Activated T-cell treated with anti-CD3 and anti-CD28 coated beads for 24 hours (primary cell): ENCODE results near the gene TRAPPC2L.
"Not testable (repeated sequence)": the region's sequence is repeated elsewhere in the genome, so short reads cannot be mapped to it uniquely, and the experiment has no call there.

Experiments
- DNase-seq: peaks from one replicate; pipeline ENCODE4 v3.0.0-alpha.2; 2020; ENCODE audit warnings: low read depth

Gene TRAPPC2L

DNA sequence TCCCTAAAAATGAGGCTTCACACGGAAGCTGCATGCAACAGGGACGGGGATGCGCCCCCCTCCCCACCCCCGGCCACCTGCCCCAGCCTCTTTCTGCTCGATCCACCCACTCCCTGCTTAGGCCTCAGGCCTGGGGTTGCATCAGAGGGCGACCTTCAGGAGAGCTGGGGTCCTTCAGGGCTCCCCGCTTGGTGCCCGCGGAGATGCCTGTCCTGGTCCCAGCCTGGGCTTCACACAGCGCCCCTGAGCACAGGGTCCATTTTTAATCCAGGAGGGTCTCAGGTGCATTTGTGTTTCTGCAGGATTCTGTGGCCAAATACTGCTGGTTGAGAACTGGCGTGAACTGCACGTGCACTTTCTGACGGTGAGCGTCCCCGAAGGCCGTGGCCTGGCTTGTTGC lies 37.8 kb upstream of the TRAPPC2L start:
- no peak for DNase-seq

DNA sequence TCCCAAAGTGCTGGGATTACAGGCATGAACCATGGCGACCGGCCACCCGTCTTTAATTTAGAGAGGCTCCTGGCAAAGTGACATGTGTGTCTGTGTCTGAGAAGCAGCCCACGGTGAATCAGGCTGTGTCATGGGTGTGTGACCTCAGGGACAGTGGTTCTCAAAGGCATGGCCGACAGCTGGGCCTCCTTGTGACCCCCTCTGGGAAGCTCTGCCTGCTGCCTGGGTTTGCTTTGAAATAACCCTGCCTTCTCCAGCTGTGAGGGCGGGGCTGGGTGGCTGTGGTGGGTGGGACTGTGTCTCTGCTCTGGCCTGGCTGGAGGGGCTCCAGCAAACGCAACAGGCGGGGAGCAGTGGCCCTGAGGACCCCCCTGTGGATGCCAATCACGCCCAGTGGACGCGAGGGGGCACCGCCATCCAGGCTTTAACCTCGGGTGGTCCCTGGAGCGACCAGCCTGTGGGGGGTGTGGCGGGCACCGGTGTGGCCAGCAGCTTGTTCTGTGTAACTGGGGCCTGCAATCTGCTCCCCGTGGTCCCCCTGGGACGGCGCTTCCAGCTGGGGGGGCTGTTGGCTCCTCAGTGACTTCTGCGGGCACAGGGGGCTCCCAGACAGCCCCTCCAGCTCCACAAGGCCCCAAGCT lies 36.4 kb upstream of the TRAPPC2L start:
- no peak for DNase-seq

DNA sequence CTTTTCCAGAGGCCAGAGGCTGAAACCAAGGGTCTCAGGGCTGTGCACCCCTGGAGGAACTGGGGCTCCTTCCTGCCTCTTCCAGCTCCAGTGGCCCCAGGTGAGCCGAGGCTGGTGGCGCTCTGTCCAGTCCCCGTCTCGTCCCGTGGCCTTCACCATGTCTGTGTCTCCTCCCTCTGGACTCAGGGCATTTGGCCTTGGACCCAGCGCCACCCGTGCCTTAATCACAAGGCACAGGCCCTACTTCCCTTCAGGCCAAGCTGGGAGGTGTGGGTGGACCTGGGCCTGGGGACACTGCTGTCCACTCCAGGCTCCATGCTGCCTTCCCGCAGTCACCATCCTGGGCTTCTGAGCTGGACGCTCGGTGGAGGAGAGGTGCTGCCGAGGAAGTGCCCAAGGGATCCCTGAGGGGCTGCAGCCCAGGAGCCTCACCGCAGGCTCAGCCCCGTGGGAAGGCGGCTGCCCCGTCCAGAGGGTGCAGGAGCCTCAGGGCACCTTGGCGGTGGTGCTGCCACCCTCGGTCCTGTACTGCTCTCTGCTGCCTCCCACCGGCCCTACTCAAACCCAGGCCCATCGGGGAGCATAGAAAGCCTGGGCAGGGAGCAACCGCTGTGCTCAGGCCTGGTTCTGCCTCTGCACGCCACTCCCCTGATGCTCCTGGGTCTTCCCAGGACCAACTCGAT lies 35.6 kb upstream of the TRAPPC2L start:
- no peak for DNase-seq

GRCh38 chr16:88822281-88823040 lies 34.5 kb upstream of the TRAPPC2L start:
- DNase-seq, result no peak

DNA sequence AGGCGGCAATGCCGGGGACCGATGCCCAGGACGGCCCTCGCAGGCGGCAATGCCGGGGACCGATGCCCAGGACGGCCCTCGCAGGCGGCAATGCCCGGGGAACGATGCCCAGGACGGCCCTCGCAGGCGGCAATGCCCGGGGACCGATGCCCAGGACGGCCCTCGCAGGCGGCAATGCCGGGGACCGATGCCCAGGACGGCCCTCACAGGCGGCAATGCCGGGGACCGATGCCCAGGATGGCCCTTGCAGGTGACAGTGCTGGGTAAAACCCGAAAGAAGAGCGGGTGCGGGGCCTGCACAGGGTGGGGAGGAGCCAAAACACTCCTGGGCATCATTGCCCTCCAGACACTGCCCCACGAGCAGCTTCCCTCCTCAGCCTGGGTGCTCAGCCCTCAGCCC lies 33.3 kb upstream of the TRAPPC2L start:
- not testable (repeated sequence) for DNase-seq

- no peak for DNase-seq
Measured at GRCh38 chr16:88824256-88825077, 32.5 kb upstream of the TRAPPC2L start.

GRCh38 chr16:88825146-88825545 lies 31.8 kb upstream of the TRAPPC2L start:
- no peak for DNase-seq

- DNase-seq, result no peak
Measured at GRCh38 chr16:88826070-88826840, 30.7 kb upstream of the TRAPPC2L start.

DNA sequence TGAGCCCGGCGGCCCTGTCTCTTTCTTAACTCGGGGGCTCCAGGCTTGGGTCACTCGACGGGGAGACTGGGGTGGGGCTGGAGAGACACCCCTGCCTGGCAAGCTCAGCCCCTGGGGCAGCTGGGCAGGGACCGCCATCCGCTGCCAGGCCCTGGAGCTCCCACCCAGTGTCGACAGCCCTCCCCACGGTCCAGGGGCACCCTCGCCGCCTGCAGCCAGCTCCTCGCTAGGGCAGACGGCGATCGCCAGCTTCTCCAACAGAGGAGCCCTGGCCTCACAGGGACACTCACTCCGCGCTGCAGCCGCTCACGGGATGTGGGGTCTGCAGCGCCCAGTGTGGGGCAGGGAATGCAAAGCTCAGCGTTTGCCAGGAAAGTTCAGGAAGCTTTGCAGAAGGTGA lies 29.2 kb upstream of the TRAPPC2L start:
- no peak for DNase-seq

DNA sequence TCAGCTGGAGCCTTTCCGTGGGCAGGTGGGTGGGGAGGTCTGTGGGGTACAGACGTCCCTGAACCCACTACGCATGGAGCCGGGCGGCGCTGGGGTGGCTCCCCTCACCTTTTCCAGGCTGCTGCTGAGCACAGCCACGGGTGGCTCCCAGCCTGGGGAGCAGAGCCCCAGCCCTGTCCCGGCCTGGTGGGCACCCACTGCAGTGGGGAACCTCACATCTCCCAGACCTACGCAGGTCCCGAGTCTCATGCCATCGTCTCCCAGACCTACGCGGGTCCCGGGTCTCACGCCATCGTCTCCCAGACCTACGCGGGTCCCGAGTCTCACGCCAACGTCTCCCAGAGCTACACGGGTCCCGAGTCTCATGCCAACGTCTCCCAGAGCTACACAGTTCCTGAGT lies 28.2 kb upstream of the TRAPPC2L start:
- no peak for DNase-seq

GRCh38 chr16:88830258-88830657 lies 26.7 kb upstream of the TRAPPC2L start:
- no peak for DNase-seq

GRCh38 chr16:88830783-88831182 lies 26.1 kb upstream of the TRAPPC2L start:
- no peak for DNase-seq

DNA sequence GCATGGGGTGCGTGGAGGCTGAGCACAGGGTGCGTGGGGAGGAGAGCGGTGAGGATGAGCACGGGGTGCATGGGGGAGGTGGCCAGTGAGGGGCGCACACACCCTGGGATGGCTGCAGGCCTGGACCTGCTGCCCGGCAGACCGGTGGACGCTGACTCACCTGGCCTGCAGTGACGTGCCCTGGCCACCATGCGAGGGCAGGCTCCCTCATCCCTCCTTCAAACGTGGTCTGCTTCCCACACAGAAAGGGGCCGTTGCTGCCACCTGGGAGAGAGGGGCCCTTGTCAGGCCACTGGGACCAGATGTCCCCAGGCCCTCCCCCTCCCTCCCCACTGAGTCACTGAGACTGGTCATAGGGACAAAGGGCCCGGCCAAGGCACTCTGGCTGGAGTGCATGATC lies 25.1 kb upstream of the TRAPPC2L start:
- DNase-seq, result no peak

DNA sequence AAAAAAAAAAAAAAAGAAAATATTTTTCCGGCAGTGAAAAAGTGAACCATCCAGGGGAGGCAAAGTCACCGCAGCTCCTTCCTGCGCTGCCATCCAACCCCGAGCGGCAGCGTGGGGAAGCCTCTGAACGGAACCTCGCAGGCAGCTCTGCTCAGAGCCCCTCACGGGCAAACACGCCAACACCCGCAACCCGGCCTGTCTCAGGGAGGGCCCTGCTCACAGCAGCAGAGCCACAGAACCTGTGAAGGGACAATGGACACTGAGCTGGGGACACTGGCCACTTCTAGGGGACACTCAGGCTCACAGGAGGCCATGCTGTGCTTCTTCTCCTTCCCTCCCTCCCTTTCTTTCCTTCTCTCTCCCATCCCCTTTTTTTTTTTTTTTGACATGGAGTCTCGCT lies 23.8 kb upstream of the TRAPPC2L start:
- no peak for DNase-seq

DNA sequence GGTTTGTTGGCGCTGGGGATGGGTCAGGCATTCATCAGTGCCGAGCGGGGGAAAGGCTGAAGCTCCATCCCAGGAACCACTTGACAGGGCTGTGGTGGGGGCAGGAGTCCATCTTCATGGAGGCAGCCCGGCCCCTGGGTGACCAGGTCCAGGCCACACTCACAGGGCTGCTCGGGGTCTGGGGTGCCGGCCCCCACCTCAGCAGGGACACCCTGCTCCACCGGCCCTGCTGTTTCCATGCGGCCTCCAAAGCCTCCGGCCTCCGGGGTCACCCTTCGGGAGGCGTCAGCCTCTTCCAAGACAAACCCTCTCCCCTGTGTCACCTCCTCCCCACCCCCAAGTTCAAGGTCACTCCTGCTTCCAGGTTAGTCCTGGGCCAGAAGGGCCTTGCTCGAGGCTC lies 22.3 kb upstream of the TRAPPC2L start:
- DNase-seq, result no peak

GRCh38 chr16:88835383-88835782 lies 21.5 kb upstream of the TRAPPC2L start:
- DNase-seq, result no peak

GRCh38 chr16:88835818-88836217 lies 21.1 kb upstream of the TRAPPC2L start:
- no peak for DNase-seq

GRCh38 chr16:88836791-88837190 lies 20.1 kb upstream of the TRAPPC2L start:
- DNase-seq, result no peak

DNA sequence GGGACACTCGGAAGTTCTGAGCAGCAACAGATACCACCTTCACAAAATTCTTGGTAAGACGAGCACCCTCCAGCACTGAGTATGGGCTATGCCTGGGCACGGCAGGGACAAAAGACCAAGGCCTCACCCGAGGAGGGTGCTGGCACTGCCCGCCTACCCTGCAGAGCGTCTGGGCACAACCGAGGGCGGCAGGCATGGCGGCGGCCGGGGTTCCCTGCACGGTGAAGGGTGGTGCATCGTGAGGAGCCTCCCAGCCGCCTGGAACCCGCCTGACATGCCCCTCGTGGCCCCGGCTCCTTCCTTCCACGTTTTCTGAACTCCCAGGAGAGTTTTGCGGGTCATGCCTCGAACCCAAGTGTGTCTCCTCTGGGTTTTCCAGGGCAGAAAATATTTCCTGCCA lies 19.1 kb upstream of the TRAPPC2L start:
- no peak for DNase-seq

DNA sequence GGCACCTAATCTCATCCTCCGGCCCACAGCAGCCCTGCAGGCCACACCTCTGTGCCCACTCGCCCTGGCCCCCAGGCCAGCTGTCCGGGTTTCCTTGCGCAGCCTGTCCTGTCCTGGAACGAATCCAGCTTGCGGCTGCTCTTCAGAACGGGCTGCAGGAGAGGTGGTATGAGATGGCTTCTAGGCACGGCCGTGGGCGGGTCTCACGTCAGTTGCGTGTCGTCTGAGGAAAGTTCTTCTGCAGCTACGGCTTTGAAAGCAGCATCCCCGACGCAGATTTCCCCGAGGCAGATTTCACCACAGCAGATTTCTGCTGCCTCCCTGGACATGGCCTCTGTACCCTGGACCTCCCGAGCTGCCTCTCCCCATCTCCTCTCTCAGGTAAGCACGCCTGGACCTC lies 18.4 kb upstream of the TRAPPC2L start:
- DNase-seq, result no peak

GRCh38 chr16:88839026-88839529 lies 17.8 kb upstream of the TRAPPC2L start:
- no peak for DNase-seq
